ENCODE measurements around the gene RAE1.

RAE1 gene, protein sequence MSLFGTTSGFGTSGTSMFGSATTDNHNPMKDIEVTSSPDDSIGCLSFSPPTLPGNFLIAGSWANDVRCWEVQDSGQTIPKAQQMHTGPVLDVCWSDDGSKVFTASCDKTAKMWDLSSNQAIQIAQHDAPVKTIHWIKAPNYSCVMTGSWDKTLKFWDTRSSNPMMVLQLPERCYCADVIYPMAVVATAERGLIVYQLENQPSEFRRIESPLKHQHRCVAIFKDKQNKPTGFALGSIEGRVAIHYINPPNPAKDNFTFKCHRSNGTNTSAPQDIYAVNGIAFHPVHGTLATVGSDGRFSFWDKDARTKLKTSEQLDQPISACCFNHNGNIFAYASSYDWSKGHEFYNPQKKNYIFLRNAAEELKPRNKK

DNA sequence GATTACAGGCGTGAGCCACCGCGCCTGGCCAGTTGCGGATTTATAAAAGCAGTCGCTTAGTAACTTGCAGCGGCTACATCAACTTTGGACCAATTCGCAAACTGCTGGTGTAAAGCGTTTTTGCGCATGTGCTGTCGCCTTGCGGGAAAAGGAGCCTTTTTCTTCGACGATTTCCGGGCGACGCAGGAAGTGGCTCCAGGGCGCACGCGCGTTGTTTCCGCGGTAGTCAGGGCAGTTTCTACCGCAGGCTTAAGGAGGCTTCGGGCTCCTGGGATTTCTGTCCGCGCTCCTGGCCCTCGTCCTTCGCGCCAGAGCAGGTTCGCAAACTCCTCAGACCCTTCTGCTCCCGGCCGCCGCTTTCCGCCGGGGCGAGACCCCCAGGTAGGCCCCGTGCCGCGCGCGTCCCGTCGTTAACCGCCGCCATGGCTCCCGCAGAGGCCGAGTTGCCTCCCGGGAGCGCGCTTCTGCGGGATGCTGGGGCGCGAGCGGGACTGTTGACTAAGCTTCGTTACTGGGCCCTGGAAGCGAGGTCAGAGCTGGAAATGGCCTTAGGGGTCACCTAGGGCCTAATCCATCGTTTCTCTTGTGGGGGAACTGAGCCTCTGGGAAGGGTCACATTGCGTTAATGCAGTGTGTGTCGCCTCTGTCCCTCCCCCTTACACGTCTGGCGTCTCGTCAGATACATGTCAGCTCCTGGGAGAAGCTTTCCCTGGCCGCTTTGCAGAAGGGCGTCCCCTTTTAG is at the start of gene RAE1:
RAE1 (plus strand) TSS at position 214 of the 742 bp plus-strand sequence. CDS start 2,784 bp downstream, outside the sequence.
- no peaks in the 10 kb centered on the region for H3K9me3 ChIP-seq (ENCODE audit: low read length)
- H3K27ac ChIP-seq (ENCODE audit: low read depth, low read length): peak within 1 kb of the TSS; percentile 72
- H3K4me3 ChIP-seq (ENCODE audit: low read depth in 1 of 2, low read length in 2 of 2): peak within 1 kb of the TSS; percentile 65 to 93
- H3K27me3 ChIP-seq (ENCODE audit: control insufficient read depth in 1 of 2, insufficient read depth in 2 of 2, low read length in 2 of 2): no peaks in the 10 kb centered on the region
- H3K36me3 ChIP-seq (ENCODE audit: insufficient read depth, low read length): peaks cover 21% of the 10 kb centered on the region
- peak within 1 kb of the TSS; percentile 57 for H3K9ac ChIP-seq (ENCODE audit: low read length)
- peaks cover 11% of the 10 kb centered on the region for H3K4me1 ChIP-seq (ENCODE audit: insufficient read depth, low read length)

DNA sequence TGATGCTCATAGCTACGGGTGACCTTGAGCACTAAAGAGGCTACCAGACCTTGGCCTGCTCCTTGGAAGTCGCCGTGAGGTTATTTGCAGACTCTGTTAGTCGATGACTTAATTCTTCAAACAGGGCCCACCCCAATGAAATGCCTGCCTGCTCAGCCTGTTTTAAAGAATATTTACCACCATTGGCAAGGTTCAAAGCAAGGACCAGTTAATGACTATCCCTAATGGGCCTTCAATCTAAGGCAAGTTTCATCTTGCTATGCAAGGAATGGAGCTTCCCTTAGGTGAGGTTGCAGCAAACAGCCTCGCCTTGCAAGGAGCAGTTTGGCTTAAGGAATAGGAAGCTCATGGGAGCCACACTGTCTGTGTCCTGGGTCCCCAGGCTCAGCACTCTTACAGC is 44.3 kb upstream of the RAE1 start:
- no peaks in the 10 kb centered on the region for H3K36me3 ChIP-seq (ENCODE audit: insufficient read depth, low read length)
- H3K27ac ChIP-seq (ENCODE audit: low read depth, low read length): no peak overlapping the region
- no peaks in the 10 kb centered on the region for H3K9me3 ChIP-seq (ENCODE audit: low read length)
- H3K9ac ChIP-seq (ENCODE audit: low read length): no peak overlapping the region
- no peaks in the 10 kb centered on the region for H3K4me1 ChIP-seq (ENCODE audit: insufficient read depth, low read length)
- no peak overlapping the region for H3K4me3 ChIP-seq (ENCODE audit: low read depth in 1 of 2, low read length in 2 of 2)
- no peaks in the 10 kb centered on the region for H3K27me3 ChIP-seq (ENCODE audit: control insufficient read depth in 1 of 2, insufficient read depth in 2 of 2, low read length in 2 of 2)

DNA sequence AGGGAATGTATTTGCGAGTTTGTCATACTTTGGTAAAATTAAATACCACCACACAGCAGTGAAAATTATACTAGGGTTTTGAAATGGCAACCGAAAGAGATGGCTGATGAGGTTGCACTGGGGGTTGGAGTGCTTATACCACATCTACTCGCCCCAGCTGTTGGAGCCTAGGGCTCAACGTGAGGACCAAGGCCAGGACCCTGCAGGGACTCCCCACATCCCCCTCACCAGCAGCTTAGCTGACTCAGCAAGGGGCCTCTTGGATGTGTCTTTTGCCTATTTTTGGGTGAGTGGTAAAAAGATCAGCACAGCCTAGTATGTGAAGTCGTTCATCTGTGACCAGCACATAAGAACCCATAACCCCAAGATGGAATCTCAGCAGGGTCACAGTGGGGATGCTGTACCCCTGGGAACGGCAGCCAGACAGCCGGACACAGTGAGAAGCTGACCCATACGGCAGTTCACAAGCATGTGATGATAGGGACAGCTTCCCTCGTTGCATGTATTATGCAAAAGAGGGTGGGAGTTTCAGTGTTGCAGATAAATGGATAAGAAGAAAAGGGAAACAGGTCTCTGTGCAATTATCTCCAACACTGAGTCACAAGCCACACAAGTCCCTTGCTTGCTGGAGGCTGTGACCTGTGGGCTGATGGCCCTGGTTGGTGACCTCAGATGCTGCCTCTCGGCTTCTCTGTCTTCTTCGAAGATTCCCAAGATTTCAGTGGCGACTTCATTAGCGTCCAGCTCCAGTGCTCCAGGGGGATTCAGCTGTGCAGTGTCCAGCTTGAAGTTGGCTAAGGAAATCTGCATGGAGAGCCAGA is 42.4 kb upstream of the RAE1 start:
- no peaks in the 10 kb centered on the region for H3K4me1 ChIP-seq (ENCODE audit: insufficient read depth, low read length)
- no peak overlapping the region for H3K4me3 ChIP-seq (ENCODE audit: low read depth in 1 of 2, low read length in 2 of 2)
- H3K27me3 ChIP-seq (ENCODE audit: control insufficient read depth in 1 of 2, insufficient read depth in 2 of 2, low read length in 2 of 2): no peaks in the 10 kb centered on the region
- H3K9me3 ChIP-seq (ENCODE audit: low read length): no peaks in the 10 kb centered on the region
- H3K36me3 ChIP-seq (ENCODE audit: insufficient read depth, low read length): no peaks in the 10 kb centered on the region
- no peak overlapping the region for H3K9ac ChIP-seq (ENCODE audit: low read length)
- H3K27ac ChIP-seq (ENCODE audit: low read depth, low read length): no peak overlapping the region

DNA sequence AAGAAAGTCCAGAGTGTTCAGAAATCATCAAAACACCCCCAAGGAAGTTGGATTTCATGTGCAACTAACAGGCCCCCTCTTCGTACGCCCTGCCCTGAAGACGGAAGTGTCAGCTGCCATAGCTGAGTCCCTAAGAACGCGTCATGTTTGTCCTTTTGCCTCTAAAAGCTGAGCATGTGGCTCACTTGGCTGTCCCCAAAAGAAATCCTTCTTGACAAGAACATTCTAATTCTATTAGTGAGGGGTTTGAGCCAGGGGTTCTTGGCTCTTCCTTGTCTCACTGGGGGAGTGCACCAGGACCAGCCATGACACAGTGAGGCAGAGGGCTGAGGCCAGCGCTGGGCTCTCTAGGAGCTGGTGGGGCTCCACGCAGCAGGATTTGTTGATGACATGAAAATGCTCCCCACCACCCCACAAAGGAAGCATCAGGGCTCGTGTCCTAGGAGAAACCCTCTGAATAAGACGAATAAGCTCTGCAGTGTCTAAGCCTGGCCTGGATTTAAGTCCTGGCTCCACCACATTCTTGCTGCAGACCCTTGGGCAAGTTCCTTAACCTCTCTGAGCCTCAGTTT is 41.4 kb upstream of the RAE1 start:
- Histone ChIP-seq H3K4me3 (ENCODE audit: low read depth in 1 of 2, low read length in 2 of 2) (no peak overlapping the region), H3K36me3 (ENCODE audit: insufficient read depth, low read length) (no peaks in the 10 kb centered on the region), H3K9me3 (ENCODE audit: low read length) (no peaks in the 10 kb centered on the region), H3K9ac (ENCODE audit: low read length) (no peak overlapping the region), H3K27me3 (ENCODE audit: control insufficient read depth in 1 of 2, insufficient read depth in 2 of 2, low read length in 2 of 2) (no peaks in the 10 kb centered on the region), H3K27ac (ENCODE audit: low read depth, low read length) (no peak overlapping the region), H3K4me1 (ENCODE audit: insufficient read depth, low read length) (no peaks in the 10 kb centered on the region)

DNA sequence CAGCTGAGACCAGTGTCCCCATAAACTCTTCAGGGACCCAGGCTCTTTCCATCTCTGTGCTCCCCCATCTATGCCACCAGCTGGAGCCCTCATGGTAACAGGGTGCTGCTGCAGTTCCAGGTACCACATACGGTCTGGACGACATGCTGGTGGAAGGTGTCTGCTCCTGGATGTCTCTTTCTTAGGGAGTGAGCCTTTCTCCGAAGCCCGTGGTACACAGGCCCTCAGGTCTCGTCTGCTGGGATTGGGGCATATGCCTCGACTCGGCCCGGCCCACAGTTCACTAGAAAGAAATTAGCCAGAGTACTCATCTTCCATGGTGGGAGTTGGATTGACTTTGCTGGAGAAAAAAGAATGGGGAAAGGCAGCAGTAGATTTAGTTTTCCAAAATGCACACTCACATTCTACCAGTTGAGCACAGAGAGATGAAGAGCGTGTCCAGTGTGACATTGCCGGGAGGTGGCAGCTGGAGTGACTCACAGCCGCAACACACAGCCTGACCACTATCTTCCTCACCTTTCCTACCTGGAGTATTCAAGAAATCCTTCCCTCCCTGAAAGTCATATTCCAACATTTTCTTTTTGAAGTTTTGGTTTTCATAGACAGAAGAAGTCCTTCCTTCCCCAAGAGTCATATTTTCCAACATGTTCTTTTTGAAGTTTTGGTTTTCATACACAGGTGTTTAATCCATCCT is 40.1 kb upstream of the RAE1 start:
- H3K9me3 ChIP-seq (ENCODE audit: low read length): no peaks in the 10 kb centered on the region
- H3K27me3 ChIP-seq (ENCODE audit: control insufficient read depth in 1 of 2, insufficient read depth in 2 of 2, low read length in 2 of 2): no peaks in the 10 kb centered on the region
- no peak overlapping the region for H3K9ac ChIP-seq (ENCODE audit: low read length)
- no peaks in the 10 kb centered on the region for H3K36me3 ChIP-seq (ENCODE audit: insufficient read depth, low read length)
- no peaks in the 10 kb centered on the region for H3K4me1 ChIP-seq (ENCODE audit: insufficient read depth, low read length)
- H3K4me3 ChIP-seq (ENCODE audit: low read depth in 1 of 2, low read length in 2 of 2): no peak overlapping the region
- no peak overlapping the region for H3K27ac ChIP-seq (ENCODE audit: low read depth, low read length)

DNA sequence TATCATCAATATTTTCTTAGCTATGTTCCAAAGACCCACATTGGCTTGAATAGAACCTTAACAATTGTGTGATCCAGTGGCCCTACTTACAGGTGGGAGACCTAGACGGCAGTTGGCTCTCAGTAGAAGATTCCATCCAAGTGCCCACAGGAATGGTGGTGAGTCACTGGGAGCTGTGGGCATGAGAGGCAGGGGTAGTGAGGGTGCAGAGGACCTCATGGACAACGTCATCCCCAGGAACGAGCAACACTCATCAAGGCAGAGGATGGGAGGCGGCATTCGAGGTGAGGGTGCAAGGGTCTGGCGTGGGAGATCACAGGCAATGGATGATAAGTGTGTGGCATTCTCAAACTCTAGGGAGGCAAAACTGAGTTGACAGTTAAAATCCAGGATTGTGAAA is 38.9 kb upstream of the RAE1 start:
- H3K4me1 ChIP-seq (ENCODE audit: insufficient read depth, low read length): no peaks in the 10 kb centered on the region
- no peaks in the 10 kb centered on the region for H3K9me3 ChIP-seq (ENCODE audit: low read length)
- no peak overlapping the region for H3K27ac ChIP-seq (ENCODE audit: low read depth, low read length)
- no peak overlapping the region for H3K4me3 ChIP-seq (ENCODE audit: low read depth in 1 of 2, low read length in 2 of 2)
- H3K36me3 ChIP-seq (ENCODE audit: insufficient read depth, low read length): no peaks in the 10 kb centered on the region
- H3K9ac ChIP-seq (ENCODE audit: low read length): no peak overlapping the region
- H3K27me3 ChIP-seq (ENCODE audit: control insufficient read depth in 1 of 2, insufficient read depth in 2 of 2, low read length in 2 of 2): no peaks in the 10 kb centered on the region

DNA sequence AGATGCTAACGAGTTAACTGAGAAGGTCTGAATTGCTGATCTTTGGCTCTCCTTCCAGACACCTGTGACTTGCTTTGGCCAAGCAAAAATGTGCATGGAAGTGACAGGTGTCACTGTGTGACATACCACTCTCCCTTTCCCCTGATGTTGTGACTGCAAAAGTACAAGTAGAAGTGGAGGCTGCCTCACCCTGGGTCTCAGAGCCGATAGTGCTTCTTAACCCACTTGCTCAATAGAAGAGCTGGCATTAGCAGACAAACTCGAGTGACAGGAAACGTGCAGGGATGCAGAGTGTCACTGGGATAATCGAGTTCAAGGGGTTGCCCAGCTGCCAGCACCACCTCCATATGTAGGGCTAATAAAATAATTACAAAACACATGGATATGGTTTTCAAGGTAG is 37.8 kb upstream of the RAE1 start:
- H3K9ac ChIP-seq (ENCODE audit: low read length): no peak overlapping the region
- H3K4me1 ChIP-seq (ENCODE audit: insufficient read depth, low read length): no peaks in the 10 kb centered on the region
- H3K36me3 ChIP-seq (ENCODE audit: insufficient read depth, low read length): no peaks in the 10 kb centered on the region
- no peaks in the 10 kb centered on the region for H3K9me3 ChIP-seq (ENCODE audit: low read length)
- no peaks in the 10 kb centered on the region for H3K27me3 ChIP-seq (ENCODE audit: control insufficient read depth in 1 of 2, insufficient read depth in 2 of 2, low read length in 2 of 2)
- no peak overlapping the region for H3K27ac ChIP-seq (ENCODE audit: low read depth, low read length)
- H3K4me3 ChIP-seq (ENCODE audit: low read depth in 1 of 2, low read length in 2 of 2): no peak overlapping the region

DNA sequence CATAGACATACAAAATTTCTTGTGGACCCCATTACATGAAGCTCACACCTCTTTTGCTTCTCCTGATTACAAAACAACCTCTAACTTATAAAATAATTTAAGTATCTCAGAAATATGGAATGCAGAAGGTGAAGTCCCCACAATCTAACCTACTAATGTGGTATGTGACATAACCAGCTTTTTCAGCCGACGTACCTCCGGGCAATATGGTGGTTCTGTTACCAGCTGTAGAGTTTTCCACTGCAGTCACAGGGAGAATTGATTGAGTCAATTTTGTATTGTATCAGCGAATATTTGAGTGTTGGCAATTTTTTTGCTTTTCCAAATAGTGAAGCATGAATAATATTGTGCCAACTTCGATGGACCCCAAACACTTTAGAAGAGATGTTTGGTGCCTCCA is 37.1 kb upstream of the RAE1 start:
- H3K27ac ChIP-seq (ENCODE audit: low read depth, low read length): no peak overlapping the region
- no peaks in the 10 kb centered on the region for H3K4me1 ChIP-seq (ENCODE audit: insufficient read depth, low read length)

DNA sequence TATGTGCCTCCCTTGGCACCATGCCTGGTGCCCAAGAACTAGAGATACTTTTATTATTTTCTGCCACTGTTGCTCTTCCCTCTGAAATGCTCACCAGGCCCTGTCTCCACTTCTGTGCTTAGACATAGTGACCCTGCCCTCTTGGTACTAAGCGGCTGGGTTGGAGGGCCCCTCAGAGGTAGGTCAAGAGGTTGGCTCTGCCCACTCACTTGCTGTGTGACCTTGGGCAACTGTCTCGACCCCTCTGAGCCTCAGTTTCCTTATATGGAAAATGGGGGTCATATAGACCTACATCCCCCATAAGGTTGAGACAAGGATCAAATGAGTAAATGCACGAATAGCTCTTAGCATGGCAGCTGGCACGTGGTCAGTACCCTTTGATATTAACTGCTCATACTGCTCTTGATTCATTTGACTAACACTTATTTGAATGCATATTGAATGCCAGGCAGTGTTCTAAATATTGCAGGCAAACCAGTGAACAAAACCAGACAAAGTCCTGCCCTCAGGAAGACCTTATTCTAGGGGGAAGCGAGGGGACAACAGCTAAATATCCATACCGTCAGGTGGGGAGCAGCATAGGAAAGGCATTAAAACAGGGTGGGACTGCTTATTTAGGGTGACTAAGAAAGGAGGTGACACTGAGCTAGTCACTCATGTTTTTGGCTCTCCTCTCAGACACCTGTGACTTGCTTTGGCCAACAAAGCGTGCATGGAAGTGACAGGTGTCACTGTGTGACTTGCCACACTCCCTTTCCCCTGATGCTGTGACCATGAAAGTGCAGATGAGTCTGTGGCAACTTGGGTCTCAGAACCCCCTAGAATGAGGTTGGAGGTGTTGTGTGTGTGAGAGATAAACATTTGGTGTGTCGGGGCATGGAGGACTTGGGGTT is 35.7 kb upstream of the RAE1 start:
- H3K27ac ChIP-seq (ENCODE audit: low read depth, low read length): no peak overlapping the region
- H3K27me3 ChIP-seq (ENCODE audit: control insufficient read depth in 1 of 2, insufficient read depth in 2 of 2, low read length in 2 of 2): no peaks in the 10 kb centered on the region
- no peaks in the 10 kb centered on the region for H3K4me1 ChIP-seq (ENCODE audit: insufficient read depth, low read length)
- no peak overlapping the region for H3K9ac ChIP-seq (ENCODE audit: low read length)
- H3K9me3 ChIP-seq (ENCODE audit: low read length): no peaks in the 10 kb centered on the region
- no peak overlapping the region for H3K4me3 ChIP-seq (ENCODE audit: low read depth in 1 of 2, low read length in 2 of 2)
- H3K36me3 ChIP-seq (ENCODE audit: insufficient read depth, low read length): no peaks in the 10 kb centered on the region

More for the DNA sequence above, 37.1 kb upstream of the RAE1 start:
- no peaks in the 10 kb centered on the region for H3K36me3 ChIP-seq (ENCODE audit: insufficient read depth, low read length)
- H3K9me3 ChIP-seq (ENCODE audit: low read length): no peaks in the 10 kb centered on the region
- no peak overlapping the region for H3K4me3 ChIP-seq (ENCODE audit: low read depth in 1 of 2, low read length in 2 of 2)
- no peaks in the 10 kb centered on the region for H3K27me3 ChIP-seq (ENCODE audit: control insufficient read depth in 1 of 2, insufficient read depth in 2 of 2, low read length in 2 of 2)
- no peak overlapping the region for H3K9ac ChIP-seq (ENCODE audit: low read length)

DNA sequence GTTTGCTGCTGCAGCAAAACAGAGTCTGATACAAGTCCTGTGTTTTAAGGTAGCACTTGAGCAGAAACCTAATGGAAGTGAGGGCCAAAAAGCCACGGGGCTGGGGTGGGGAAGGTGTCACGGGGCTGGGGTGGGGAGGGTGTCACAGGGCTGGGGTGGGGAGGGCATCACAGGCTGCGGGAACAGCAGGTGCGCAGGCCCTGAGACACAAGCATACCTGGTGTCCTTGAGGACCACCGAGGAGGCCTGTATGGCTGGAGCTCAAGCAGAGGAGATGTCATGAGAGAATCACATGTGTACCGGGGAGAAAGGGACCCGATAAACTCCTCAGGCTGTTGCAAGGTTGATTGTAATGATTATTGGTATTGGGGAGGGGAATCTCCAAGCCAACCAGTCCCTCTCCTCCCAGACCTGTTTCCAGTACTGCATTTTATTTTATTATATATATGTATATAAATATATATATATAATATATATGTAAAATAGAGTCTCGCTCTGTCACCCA is 35.0 kb upstream of the RAE1 start:
- no peaks in the 10 kb centered on the region for H3K4me1 ChIP-seq (ENCODE audit: insufficient read depth, low read length)
- H3K27me3 ChIP-seq (ENCODE audit: control insufficient read depth in 1 of 2, insufficient read depth in 2 of 2, low read length in 2 of 2): no peaks in the 10 kb centered on the region
- no peaks in the 10 kb centered on the region for H3K36me3 ChIP-seq (ENCODE audit: insufficient read depth, low read length)
- no peaks in the 10 kb centered on the region for H3K9me3 ChIP-seq (ENCODE audit: low read length)
- no peak overlapping the region for H3K9ac ChIP-seq (ENCODE audit: low read length)
- no peak overlapping the region for H3K4me3 ChIP-seq (ENCODE audit: low read depth in 1 of 2, low read length in 2 of 2)
- H3K27ac ChIP-seq (ENCODE audit: low read depth, low read length): no peak overlapping the region
